NCI-H1930 (cell line): ENCODE data around the gene NHEJ1.

Experiments used
- DNase-seq, 2 experiments: peaks; one replicate each; lab custom pipeline; 2025; lab: John Stamatoyannopoulos, UW

NHEJ1 gene

DNA sequence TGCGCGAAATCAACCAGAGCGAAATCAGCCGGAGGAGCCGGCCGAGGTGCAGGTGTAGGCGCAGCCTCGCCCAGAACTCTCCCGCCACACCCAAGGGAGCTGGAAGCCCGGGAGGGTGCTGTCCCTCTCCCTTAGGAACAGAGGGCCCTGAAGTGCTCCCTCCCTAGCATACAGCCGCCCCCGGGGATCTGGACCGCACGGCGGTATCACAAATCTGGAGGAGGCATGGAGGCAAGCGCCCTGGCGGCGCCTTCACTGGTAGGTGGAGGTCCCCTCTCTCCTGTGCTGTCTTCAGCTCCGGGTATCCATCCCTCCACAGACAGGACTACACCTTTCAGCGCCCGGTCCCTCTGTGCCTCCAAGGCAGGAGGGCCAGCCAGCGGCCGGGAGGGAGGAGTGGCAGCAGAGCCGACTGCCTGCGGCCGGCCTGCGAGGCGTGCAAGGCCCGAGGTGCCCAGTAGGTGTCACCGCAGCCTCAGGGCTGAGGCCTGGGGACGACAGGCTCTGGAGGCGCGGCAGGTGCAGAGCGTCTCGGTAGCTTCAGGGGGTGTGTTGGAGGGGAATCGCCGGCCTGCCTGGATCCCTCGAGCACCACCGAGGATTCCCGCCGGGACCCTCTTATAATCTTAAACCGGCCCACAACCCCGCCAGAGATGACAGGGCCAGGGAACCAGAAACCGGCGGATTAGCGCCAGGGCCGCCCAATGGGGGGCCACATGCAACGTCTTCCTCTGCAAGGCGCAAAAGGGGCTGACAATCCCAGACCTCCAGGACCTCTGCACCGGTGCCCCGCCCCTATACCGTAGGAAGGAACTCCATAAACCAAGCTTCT is 102.7 kb downstream of the NHEJ1 start:
- DNase-seq: peak; percentile 17 to 65

DNA sequence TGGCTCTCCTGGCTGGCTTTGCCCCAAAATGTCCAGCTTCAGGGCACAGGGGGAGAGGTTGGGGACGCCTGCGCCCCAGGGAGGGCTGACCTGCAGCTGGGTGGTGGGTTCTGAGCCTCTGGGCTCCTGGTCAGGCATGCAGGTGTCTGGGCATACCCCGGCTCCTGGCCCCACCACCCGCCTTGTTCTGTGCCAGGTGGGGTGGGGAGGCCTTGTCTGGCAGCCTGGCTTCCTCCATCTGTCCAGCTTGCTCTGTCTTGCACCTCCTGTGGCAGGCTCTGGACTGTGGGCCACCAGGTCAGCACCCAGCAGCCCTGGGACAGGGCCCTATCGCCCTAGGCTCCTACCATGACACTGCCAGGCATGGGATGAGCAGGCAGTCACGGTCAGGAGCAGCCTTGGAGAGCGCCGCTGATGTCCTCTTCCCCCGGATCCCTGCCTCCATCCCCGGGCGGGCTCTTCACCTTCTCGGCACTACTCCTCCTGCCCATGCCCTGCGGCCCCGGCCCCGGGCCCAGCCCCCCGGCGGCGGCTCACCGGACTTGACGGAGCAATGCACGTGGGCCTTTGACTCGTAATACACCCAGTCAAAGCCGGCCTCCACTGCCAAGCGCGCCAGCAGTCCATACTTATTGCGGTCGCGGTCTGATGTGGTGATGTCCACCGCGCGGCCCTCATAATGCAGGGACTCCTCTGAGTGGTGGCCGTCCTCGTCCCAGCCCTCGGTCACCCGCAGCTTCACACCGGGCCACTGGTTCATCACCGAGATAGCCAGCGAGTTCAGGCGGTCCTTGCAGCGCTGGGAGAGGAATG is 103.5 kb downstream of the NHEJ1 start:
- no peak for DNase-seq

DNA sequence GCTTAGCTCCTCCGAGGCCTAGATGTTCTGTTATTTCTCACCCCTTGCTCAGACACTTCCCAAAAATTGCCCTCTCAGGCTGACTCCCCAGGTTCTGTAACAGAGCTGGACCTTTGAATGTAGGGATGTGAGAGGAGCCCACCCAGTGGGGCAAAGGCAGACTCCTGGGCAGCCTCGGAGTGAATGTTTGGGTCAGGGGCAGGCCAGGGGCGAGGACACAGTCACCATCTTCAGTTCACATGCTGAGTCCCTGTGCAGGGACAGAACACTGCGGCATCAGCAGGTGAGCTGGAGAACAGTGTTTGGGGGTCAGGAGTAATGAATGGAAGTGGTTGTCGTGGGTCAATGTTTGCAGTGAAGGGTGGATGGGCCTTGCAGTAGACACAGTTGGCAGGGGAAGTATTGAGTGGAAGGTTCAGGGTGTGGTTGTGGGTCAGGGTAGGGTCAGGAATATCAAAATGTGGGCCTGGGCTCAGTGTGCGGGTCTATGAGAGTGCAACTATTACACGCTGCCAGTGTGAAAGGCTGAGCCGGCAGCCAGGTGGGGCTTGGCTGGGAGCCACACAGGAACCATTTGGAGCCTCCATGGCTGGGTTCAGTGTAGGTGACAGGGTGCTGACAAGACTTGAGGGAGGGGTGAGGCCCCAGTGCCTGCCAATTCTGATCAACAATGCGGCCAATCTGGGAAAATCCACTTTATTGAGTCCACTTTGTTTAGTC is 104.3 kb downstream of the NHEJ1 start:
- DNase-seq: no peak

DNA sequence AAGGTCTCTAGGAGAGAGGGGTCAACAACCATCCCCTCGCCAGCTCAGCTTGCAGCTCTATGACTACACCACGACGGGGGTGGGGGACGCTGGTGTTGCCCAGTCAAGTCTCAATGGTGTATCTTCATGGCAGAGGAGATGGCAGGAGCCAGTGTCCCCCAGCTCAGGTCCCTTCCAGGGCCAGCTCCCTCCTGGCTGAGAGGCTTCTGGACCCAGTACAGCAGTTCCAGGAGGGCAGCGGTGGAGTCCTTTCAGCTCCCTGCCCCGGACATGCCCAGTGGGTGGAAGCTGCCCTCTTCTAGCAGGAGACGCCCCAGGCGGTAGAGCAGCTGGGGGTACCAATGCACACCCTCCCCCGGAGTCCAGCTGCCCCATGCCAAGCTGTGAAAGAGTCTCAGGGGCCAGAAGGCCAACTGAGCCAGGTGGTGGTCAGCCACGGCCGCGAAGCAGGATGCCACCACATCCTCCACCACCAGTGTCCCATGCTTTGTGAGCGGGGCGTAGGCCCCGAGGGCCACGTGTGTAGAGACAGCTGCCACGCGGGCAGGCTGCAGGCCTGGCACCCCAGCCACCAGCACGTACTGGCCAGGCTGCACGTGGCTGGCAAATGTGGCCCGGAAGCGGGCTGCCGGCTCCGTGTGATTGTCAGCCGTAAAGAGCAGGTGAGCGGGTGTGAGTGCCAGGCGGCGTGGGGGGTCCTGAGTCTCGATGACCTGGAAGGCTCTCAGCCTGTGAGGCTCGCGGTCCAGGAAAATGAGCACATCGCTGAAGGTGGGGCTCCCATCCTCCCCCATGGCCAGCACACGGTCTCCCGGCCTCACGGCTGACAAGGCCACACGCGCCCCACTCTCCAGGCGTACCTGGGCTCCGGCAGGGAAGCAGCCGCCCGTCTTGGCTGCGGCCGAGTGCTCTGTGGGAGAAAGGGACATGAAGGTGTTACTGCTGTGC is 105.4 kb downstream of the NHEJ1 start:
- no peak for DNase-seq

DNA sequence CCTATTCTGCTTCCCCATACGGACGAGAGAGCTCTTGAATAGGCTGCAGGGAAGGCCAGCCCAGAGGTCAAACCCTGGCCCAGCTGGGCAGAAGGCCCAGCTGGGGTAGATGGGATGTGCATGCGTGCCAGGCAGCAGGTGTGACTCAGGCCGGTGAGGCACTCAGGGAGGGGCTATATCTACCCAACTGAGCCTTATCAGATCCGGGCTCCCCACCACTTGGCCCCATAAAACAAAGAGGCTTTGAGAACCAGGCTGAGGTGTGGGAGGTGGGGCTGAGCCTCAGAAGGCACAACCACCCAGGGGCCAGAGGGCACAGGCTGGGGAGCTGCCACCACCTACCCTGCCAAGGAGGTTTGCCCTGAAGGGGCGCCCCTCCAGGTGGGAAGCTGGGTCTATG is 111.3 kb downstream of the NHEJ1 start:
- no peak for DNase-seq

DNA sequence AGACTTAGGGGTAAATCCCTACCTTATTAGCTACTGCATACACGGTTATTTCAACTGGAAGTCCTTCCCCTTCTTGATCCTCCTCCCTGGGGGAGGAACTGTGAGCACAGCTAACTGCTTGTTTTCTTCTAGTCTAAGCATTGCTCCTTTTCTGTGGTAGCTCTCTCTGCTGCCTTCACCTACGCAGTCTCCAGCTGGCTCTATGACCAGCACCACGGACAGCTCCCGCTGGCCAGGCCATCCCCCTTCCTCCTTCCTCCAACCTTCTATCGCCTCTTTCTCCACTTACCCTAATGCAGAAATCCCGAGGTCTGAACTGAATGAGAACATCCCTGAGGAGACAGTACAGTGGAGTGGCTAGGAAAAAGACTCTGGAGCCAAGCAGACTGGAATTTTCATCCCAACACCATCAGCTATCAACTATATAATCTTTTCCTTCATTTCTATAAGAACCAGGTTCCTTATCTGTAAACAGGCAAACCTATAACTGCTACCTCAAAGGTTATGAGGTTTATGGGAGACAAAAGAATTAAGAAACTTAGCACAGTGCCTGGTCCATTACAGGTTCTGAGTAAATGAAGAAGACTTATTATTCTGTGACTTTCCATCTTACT is 114.6 kb downstream of the NHEJ1 start:
- no peak for DNase-seq

DNA sequence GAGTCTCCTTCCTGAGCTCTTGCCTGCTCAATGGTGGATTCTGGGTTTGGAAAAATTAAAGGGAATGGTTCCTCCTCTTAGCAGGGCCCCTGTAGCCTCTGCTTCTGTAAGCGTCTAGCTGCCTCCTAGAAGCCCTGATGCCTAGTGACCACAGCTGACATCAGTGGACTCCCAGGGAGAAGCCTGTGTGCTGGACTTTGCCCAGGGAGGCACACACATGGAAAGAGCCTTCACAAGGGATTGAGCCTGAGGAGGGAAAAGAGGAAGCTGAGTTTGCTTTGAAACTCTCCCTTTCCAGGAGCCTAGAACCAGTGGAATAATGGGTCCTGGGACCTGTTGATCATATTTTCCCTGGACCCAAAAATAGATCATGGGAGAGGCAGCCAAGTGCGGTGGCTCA is 117.9 kb downstream of the NHEJ1 start:
- no peak for DNase-seq

DNA sequence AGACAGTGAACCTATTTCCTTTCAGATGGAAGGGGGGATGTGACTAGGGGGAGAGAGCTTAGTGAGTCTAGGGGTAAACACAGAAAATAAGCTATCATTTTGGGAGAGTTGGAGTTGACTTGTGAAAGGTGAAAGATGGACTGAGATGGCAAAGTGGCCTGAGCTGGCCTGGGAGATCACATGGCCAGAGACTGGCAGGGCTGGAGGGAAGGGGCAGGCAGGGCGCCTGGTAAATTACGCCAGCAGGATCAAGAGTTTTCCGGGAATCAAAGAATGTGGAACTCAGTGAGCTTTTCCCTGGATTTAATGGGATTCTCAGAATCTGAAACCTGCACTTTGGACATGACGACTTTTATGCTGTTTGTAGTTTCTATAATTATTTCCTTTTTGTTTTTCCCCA is 118.5 kb downstream of the NHEJ1 start:
- no peak for DNase-seq

DNA sequence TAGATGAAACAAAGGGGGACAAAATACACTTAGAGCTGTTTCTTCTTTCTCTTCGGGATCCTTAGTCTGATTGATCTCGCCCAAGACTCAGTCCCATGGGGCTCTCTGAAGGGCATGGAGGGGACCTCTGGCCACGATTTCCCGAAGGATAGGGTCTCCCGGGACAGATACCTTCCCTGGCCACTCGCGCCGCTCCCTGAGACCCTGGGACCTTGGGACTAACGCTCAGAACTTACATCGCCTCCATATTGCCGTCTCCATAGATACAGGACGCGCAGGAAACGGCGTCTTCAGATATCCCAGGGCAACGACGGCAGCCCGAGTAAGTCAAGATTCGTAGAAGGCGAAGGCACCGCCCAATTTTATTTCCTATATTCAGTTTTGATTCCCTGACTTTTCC is 119.4 kb downstream of the NHEJ1 start, which contains the start of gene CFAP65:
Gene CFAP65 (minus strand): TSS at position 265 of the 400 bp plus-strand sequence. CDS start 2,468 bp downstream, outside the sequence.
- DNase-seq: peak; percentile 30 to 32

DNA sequence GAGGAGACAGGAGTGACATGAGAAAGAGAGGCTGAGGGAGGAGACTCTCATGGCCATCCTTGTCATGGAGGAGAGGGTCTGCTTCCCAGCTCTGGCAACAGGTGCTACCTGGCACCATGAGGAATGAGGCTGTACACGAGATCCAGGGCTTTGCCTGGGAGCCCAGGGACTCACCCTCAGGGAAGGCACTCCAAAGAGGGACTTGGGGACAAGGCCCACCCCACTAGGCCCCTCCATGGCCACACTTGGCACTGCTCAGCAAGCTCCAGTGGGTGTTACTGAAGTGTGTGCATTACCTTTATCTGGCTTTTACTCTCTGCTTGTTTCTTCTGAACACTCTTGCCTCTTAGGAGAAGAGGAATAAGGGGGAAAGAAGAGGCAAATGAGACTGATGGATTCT is 122.0 kb downstream of the NHEJ1 start:
- DNase-seq: no peak

DNA sequence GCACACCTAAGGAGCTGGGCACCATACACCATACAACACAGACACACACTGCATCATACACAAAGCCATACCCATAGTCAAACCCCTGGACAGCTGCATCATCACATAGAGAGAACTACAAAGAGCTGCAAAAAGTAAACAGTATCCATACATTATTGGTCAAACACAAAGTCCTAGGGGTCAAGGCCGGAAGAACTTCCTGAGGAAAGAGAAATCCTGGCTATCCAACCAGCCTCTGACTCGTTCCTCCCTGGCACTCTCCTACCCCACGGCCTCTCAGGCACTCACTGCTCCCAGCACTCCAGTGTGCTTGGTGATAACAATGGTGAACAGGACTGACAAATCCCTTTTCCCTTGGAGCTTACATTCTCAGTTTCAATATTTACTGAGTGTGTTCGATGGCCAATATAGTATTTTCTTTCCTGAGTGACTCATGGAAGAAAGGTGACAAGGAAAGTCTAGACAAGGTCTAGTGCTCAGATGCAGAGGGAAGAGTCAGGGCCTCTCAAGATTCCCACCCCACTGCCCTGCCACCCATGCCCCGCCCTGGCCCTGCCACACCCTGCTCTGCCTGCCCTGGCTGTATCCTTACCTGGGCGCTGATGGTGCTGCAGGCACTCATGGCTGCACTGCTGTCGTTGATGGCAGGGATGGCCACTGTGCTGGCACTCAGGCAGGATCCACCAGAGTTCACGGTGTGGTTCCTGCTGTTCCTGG is 122.7 kb downstream of the NHEJ1 start:
- DNase-seq: no peak

DNA sequence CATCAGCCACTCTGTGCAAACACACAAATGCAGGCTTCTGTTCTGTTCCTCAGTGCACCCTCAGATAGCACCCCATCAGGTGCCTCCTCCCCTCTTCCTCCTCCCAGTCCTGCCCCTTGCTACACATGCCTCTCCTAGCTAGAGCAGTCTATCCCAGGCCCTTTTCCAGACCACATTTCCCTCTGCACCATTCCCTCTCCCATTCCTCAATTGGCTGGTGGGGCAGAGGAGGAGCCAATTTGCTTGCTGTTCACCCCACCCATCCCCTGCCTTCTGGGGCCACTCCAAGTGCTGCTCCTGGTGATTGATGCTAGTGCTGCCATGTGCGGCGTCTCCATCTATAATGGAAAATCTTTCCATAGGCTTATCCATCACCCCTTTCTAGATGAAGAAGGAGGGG is 124.7 kb downstream of the NHEJ1 start:
- DNase-seq: no peak

DNA sequence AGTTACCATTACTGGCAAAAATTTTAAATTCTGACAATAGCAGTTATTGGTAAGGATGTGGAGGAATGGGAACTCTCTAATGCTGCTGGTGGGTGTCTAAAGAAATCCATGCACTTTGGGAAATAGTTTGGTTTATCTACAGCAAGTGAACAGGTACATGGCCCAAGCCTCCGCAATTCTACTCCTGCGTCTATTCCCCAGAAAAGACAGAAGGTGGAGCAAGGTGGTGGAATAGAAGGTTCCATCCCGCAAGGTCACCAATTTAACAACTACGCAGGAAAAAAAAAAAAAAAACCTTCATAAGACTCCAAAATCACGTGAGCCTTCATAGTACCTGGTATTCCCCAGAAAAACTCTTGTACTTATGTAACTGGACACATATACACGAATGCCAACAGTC is 125.8 kb downstream of the NHEJ1 start:
- no peak for DNase-seq

DNA sequence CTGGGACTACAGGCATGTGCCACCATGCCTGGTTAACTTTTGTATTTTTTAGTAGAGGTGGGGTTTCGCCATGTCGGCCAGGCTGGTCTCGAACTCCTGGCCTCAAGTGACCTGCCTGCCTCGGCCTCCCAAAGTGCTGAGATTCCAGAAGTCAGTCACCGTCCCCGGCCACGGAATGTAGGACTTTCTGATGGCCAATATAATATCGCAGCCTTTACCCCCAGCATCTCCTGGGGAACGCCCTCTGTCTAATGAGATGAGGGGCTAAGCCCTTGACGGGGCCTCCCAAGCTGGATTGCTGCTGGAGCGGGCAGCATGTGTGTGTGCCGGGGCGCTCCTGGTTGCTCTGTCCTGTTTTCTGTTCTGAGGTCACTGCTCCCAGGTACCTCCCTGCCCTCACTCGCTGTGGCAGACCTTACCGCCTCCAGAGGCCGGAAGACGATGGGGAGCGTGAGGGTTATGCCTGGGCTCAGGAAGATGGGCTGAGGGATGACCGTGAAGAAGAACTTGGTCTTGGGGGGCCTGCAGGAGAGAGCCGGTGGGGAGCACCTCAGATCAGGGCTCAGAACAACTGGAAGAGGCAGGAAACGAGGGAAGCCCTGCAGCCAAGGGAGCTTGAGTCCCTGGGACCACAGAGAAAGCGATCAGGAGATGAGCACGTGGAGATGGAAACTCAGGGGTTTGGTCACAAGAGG is 128.4 kb downstream of the NHEJ1 start:
- DNase-seq: no peak

DNA sequence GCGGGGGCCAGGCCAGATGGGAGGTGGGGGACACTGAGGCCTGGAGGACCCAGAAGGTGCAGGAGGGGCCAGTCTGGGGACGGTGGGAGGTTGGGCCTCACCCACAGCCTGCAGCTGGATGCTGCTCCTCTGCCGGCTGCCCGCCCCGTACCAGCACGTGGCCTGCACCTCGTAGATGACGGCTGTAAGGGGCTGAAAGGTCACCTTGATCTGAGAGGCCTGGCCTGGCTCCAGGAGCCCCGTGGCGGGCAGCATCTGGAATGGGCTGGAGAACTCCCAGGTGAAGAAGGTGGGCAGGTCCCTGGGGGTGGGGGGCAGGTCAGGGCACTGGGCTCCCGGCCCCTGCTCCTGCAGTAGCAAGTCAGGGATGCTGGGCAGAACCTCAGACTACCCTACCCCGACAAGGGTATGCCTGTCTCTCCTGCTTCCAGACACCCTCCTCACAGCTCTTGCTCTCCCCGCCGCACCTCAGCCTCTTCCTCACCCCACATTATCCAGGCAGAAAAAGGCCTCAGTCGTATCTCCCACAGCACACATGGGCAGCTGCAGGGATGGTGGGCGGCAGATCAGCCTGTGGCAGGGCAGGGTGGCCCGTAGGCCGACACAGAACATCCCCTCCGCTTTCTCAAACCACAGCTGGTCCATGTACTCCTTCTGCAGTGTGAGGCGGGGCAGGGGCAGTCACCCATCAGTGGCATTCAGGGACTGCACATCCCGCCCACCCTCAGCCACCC is 129.4 kb downstream of the NHEJ1 start:
- no peak for DNase-seq

DNA sequence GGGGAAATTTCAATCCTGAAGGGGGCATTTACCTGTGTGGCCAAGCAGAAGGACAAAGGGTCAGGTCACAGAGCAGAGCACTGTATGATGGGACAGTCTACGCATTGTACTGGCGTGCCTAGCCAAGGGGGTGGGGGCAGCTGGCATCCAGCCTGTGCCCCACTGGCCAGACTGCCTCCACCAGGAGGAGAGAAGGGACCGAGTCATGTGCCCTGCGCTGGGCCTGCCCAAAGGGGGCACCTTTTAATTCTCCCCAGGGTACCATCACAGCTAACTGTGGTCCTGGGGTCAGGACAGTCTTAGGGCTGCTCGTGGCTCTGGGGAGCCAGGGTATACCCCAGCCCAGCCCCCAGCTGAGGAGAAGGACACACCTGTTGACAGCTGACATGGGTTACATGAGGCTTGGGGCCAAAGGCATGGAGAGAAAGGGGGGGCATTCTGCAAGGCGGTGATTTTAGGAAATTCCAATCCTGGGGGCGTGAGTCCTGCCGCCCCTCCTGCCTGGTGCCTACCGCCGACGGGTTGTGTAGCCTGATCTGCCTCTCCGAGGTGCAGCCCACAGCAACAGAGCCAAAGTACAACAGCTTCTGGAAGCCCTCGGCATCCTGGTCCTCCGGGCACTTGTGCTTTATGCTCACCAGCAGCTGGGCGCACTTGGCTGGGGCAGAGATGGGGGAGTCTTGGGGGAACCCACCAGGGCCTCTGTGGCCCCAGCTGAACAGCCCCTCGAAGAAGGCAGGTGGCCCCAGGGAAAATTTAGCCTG is 130.3 kb downstream of the NHEJ1 start:
- DNase-seq: no peak

DNA sequence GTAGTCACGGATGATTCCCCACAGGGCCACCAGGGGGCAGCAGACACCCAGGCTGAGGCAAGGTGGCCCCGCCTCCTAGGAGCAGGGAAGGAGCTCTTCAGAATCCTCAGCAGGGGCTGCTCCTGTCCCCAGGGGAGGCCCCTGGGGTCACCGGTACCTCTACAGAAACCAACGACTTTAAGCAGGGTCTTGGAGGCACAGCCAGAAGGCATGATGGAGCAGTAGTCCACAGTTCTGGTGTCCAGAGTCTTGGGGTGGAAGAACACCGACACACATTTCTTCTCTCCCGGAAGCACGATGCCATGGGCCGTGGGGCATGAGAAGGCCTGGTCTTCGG is 130.8 kb downstream of the NHEJ1 start:
- peak; percentile 63 to 78 for DNase-seq
